Breast epithelium (tissue), 3 donors: Measurements from ENCODE around the gene ABL2.

Experiments used
- POLR2A ChIP-seq: fragments of 450-650 bp; IDR thresholded peaks from one replicate; pipeline ENCODE4 v1.6.1; 2016; ENCODE audit warnings: antibody characterized with exemption, mild to moderate bottlenecking, moderate library complexity
- POLR2AphosphoS5 ChIP-seq, 3 donors: sonication (generic); formaldehyde crosslinking; IDR thresholded peaks; one replicate each; pipeline ENCODE4 v1.6.1; 2017; ENCODE audit warnings: antibody characterized with exemption in 3 of 3
- TF ChIP-seq, protein P1 (sequence below), 3 donors: fragments of 450-650 bp; IDR thresholded peaks; one replicate each; pipeline ENCODE4 v1.5.1; 2016 to 2017; ENCODE audit warnings: antibody characterized with exemption in 3 of 3, mild to moderate bottlenecking in 3 of 3, moderate library complexity in 3 of 3

- TF ChIP-seq POLR2A, result no peak
- TF ChIP-seq, protein P1, sequence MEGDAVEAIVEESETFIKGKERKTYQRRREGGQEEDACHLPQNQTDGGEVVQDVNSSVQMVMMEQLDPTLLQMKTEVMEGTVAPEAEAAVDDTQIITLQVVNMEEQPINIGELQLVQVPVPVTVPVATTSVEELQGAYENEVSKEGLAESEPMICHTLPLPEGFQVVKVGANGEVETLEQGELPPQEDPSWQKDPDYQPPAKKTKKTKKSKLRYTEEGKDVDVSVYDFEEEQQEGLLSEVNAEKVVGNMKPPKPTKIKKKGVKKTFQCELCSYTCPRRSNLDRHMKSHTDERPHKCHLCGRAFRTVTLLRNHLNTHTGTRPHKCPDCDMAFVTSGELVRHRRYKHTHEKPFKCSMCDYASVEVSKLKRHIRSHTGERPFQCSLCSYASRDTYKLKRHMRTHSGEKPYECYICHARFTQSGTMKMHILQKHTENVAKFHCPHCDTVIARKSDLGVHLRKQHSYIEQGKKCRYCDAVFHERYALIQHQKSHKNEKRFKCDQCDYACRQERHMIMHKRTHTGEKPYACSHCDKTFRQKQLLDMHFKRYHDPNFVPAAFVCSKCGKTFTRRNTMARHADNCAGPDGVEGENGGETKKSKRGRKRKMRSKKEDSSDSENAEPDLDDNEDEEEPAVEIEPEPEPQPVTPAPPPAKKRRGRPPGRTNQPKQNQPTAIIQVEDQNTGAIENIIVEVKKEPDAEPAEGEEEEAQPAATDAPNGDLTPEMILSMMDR (IDR thresholded peaks at IDR 0.05), result no peak
- no peak for TF ChIP-seq POLR2AphosphoS5 (IDR thresholded peaks at IDR 0.05)
Observed at GRCh38 chr1:179090522-179090921, 139.0 kb downstream of the ABL2 start.
